NCI-H2107 (cell line): ENCODE data around the gene EYA4.

Experiments
- DNase-seq: peaks from one replicate; lab custom pipeline; 2025; lab: John Stamatoyannopoulos, UW

Gene EYA4

GRCh38 chr6:133241086-133241900 is at the start of gene EYA4:
TSS of gene EYA4 (plus strand) at chr6:133241357. CDS start at chr6:133274781, 33,424 bp downstream.
- peak; percentile 22 for DNase-seq

GRCh38 chr6:133193396-133193795 is 47.8 kb upstream of the EYA4 start:
- no peak for DNase-seq

GRCh38 chr6:133198725-133199124 is 42.4 kb upstream of the EYA4 start:
- peak; percentile 25 for DNase-seq

GRCh38 chr6:133201231-133201630 is 39.9 kb upstream of the EYA4 start:
- no peak for DNase-seq

GRCh38 chr6:133202610-133203343 is 38.4 kb upstream of the EYA4 start:
- DNase-seq = no peak

DNA sequence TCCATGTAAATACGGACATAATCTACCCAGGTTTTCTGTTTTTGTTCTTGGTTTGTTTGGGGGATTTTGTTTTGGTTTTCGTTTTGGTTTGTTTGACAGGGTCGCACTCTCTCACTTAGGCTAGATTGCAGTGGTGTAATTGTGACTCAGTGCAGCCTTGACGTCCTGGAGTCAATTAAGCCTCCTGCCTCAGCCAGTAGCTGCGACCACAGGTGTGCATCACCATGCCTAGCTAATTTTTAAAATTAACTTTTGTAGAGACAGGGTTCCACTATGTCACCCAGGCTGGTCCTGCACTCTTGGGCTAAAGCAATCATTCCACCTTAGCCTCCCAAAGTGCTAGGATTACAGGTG is 37.8 kb upstream of the EYA4 start:
- DNase-seq = no peak

- DNase-seq = no peak
Observed at GRCh38 chr6:133205304-133205703, 35.9 kb upstream of the EYA4 start.

GRCh38 chr6:133206942-133207341 is 34.2 kb upstream of the EYA4 start:
- no peak for DNase-seq

DNA sequence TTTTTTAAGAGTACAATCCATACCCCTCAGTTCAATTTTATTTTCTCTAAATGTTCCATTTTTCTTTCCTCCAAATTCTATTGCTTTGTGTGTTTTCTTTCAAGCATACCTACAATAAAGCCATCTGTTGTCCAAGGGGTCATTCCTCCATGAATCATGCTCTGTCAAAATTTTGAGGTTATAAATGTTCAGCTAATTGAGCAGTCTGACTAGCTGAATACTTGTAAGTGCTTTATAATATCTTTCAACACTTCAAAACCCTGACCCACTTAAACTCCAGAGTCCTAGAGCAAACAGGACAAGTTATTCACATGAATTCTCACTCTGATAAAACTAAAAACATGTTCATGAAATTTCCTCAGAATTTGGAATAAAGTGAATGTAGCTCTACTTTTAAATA is 33.4 kb upstream of the EYA4 start:
- DNase-seq = no peak

DNA sequence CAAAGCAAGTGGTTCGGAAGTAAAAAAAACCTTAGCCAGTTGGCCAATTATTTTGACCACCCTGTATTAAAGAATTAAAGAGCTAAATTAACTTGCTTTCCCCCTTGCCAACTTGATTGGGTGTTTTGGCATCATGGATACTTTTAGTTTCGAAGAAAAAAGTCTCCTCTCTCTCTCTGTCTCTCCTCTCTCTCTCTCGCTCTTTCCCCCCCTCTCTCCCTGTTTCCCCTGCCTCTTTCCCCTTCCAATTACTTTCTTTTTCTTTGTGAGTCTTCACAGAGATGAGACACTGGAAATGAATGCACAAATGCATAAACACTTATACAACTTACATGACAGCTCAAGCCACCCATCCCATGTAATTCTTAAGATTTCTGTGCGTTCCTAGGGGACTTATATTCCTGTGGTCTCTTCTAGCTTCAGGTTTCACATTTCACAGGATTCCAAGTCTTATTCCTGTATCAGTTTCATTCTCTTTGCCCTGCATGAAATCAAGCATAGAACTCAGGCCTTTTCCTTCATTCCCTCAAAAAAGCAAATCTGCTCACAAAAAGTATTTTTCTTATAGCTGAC is 32.9 kb upstream of the EYA4 start:
- no peak for DNase-seq

GRCh38 chr6:133214267-133214666 is 26.9 kb upstream of the EYA4 start:
- DNase-seq = no peak

DNA sequence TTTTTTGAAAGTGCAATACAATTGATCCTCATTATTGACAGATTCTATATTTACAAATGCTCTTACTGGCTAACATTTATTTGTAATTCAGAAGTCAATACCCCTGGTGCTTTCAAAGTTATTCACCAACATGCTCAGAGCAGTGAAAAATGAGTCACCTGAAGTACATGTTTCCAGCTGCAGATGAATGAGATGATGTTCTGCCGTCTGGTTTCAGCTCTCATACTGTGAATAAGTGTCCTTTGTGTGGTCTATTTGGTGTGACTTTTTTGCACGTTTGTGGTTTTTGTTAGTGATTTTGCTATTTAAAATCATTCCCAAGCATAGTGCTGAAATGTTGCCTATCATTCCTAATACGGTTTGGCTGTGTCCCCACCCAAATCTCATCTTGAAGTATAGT is 22.3 kb upstream of the EYA4 start:
- no peak for DNase-seq

- no peak for DNase-seq
Observed at GRCh38 chr6:133223452-133224029, 17.6 kb upstream of the EYA4 start.

GRCh38 chr6:133225560-133225959 is 15.6 kb upstream of the EYA4 start:
- DNase-seq = no peak

- DNase-seq = no peak
Observed at GRCh38 chr6:133227344-133227743, 13.8 kb upstream of the EYA4 start.

- no peak for DNase-seq
Observed at GRCh38 chr6:133230052-133230451, 11.1 kb upstream of the EYA4 start.

DNA sequence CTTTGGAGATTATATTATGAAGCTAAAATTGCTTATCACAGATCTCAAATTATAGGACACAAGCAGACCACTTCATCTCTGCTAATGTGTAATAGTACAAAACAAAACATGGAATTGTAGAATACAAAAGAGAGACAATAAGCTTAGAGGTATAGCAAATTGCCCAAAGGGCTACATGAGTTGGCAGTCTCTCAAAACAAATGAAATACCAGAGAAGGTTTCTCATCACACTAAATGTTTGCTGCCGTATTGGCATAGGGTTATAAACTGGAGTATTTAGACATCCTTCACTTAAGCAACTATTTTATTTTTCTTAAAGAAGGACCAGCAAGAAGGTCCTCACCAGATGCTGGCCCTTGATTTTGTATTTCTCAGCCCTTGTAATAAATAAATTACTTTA is 5.9 kb upstream of the EYA4 start:
- DNase-seq = no peak

GRCh38 chr6:133236932-133237331 is 4.2 kb upstream of the EYA4 start:
- DNase-seq = no peak

DNA sequence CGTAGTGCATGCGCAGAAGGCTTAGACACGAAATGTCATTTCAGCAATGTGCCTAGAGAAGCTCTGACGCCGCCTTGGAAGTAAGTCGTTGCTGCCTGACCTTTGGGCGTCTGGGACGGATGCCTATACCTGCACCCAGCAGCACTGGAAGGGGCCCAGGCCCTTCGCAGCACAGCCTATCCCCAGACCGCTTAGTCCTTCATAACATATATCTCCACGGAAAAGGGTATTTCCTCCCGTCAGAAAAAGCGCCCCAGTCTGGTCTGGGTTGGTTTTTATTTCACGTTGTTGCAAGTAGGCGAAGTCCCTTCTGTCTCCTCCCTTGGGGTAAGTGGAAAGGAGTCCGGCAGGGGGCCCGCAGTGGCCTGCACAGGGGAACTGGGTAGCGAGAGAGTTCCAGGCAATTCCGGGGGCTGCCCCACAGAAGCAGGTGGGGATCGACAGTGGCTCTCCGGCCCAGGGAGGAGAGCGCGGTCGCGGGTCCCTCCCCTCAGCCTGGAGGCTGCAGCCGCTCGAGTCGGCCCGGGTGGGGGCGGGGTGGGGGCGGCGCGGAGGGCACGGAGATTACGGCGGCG is 559 bp upstream of the EYA4 start:
- peak; percentile 18 for DNase-seq

DNA sequence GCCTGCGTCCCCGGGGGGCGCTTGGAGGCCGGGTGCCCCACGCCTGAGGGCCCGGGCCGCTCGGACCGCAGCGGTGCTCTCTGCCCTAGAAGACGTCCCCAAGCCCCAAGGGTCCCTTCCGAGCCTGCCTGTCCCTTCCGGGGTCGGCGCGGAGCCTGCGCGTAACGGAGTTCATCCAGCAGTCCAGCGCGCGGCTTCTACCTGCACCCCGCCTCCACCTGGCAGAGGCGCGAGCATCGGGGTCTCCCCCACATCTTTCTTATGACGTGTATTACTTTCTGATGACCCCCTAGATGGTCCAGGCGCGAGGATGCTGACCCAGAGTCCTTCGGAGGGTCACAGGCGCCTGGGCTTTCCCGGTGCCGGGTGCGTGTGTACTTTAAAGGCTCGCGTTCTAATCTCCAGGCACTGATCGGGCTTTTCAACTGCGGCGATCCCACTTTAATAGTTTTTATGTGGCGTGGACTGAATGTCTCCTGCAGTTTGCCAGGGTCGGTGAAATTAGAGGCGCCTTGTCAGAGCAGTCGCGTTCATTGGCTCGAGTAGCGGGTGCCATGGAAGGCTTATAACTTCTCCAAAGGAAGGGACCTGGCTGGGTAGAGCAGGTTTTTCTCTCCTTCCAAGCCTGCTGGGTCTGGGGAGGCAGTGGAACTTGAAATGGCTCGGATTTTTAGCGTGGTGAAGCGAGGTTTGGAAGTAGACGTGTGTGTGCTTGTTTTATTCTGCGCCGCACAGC is 912 bp downstream of the EYA4 start:
- DNase-seq = peak; percentile 43
